ENCODE data around the gene PTGDR.

GRCh38 chr14:52227619-52228222 lies 39.8 kb upstream of the PTGDR start:
- no peak for TF ChIP-seq POLR2AphosphoS5 (IDR thresholded peaks at IDR 0.05)
- no peak for TF ChIP-seq POLR2A (IDR thresholded peaks at IDR 0.05; ENCODE audit: low read depth)
- TF ChIP-seq CTCF (IDR thresholded peaks at IDR 0.05) = no peak
